BLaER1 (cell line): ENCODE data around the gene SLC8A1.

ENCODE experiments used
- H3K27ac ChIP-seq: shearing (Covaris generic); formaldehyde crosslinking; 2 replicates; pipeline ENCODE4 v1.8.1; 2022
- H3K27me3 ChIP-seq: shearing (Covaris generic); formaldehyde crosslinking; 2 replicates; pipeline ENCODE4 v1.8.1; 2022
- H3K36me3 ChIP-seq: shearing (Covaris generic); formaldehyde crosslinking; 2 replicates; pipeline ENCODE4 v1.8.1; 2022
- H3K4me1 ChIP-seq: shearing (Covaris generic); formaldehyde crosslinking; 2 replicates; pipeline ENCODE4 v1.8.1; 2022
- H3K4me2 ChIP-seq: shearing (Covaris generic); formaldehyde crosslinking; 2 replicates; pipeline ENCODE4 v1.8.1; 2022
- H3K4me3 ChIP-seq: shearing (Covaris generic); formaldehyde crosslinking; 2 replicates; pipeline ENCODE4 v1.8.1; 2022
- H3K9ac ChIP-seq: shearing (Covaris generic); formaldehyde crosslinking; 2 replicates; pipeline ENCODE4 v1.8.1; 2022
- H3K9me3 ChIP-seq: shearing (Covaris generic); formaldehyde crosslinking; 2 replicates; pipeline ENCODE4 v1.8.1; 2022
- H4K20me1 ChIP-seq: shearing (Covaris generic); formaldehyde crosslinking; 2 replicates; pipeline ENCODE4 v1.8.1; 2022
- Cebpa-rat ChIP-seq: shearing (Covaris generic); IDR thresholded peaks from 2 replicates; pipeline ENCODE4 v1.8.1; 2022

The SLC8A1 gene

GRCh38 chr2:40249577-40249976 lies 202.3 kb downstream of the SLC8A1 start:
- Histone ChIP-seq H3K27ac (no peak overlapping the region), H3K4me2 (no peak overlapping the region), H3K36me3 (no peaks in the 10 kb centered on the region), H4K20me1 (no peaks in the 10 kb centered on the region), H3K27me3 (no peaks in the 10 kb centered on the region), H3K4me1 (peaks cover 20% of the 10 kb centered on the region), H3K9ac (no peak overlapping the region), H3K9me3 (no peaks in the 10 kb centered on the region), H3K4me3 (no peak overlapping the region)
- no peak for TF ChIP-seq Cebpa-rat

DNA sequence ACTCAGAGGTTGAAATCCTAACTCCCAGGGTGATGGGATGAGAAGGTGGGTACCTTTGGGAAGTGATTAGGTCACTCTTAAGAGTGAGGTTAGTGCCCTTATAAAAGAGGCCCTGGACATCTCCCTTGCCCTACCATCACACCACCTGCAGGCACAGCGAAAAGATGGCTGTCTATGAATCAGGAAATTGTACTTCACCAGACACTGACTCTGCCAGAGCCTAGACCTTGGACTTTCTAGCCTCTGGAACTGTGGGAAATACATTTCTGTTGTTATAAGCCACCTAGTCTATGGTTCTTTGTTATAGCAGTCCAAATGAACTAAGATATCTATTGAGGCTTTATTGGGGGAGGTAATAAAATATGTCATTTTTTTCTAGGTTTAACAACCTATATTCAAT lies 203.6 kb downstream of the SLC8A1 start:
- H3K9ac ChIP-seq, result no peak overlapping the region
- no peaks in the 10 kb centered on the region for H3K9me3 ChIP-seq
- H4K20me1 ChIP-seq, result no peaks in the 10 kb centered on the region
- H3K4me1 ChIP-seq, result peaks cover 33% of the 10 kb centered on the region
- no peaks in the 10 kb centered on the region for H3K36me3 ChIP-seq
- no peak overlapping the region for H3K4me2 ChIP-seq
- H3K4me3 ChIP-seq, result no peak overlapping the region
- H3K27me3 ChIP-seq, result no peaks in the 10 kb centered on the region
- H3K27ac ChIP-seq, result no peak overlapping the region
- no peak for TF ChIP-seq Cebpa-rat

DNA sequence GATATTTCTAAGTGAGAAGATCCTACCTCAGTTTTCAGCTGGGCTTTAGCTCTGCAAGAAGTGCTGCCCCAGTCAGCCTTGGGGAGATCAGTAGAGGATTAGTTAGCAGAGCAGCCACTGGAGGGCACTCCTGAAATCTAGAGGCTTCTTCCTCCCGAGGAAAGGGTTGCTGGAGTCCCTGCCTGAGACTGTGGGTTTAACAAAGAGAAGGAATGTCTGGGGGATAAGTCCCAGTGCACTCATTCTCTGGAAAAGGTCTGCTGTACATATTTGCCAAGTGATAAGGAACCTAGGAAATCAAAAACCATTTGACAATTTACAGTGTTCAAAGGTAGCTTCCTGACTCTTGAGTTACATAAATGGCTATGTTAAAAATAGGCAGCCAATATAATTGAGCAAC lies 207.2 kb downstream of the SLC8A1 start:
- Histone ChIP-seq H3K4me2 (peak overlapping the region; percentile 80), H3K4me3 (no peak overlapping the region), H4K20me1 (no peaks in the 10 kb centered on the region), H3K9ac (no peak overlapping the region), H3K36me3 (no peaks in the 10 kb centered on the region), H3K27me3 (no peaks in the 10 kb centered on the region), H3K27ac (no peak overlapping the region), H3K9me3 (peaks cover 10% of the 10 kb centered on the region), H3K4me1 (peaks cover 59% of the 10 kb centered on the region)
- TF ChIP-seq Cebpa-rat, result no peak

- H3K4me2 ChIP-seq, result peak overlapping the region; percentile 80
- TF ChIP-seq Cebpa-rat, result no peak
- no peaks in the 10 kb centered on the region for H4K20me1 ChIP-seq
- peak overlapping the region; percentile 69 for H3K27ac ChIP-seq
- H3K9ac ChIP-seq, result peak overlapping the region; percentile 59; the same call in 1 of the 2 replicates
- peaks cover 62% of the 10 kb centered on the region for H3K4me1 ChIP-seq
- no peaks in the 10 kb centered on the region for H3K36me3 ChIP-seq
- no peaks in the 10 kb centered on the region for H3K27me3 ChIP-seq
- peaks cover 12% of the 10 kb centered on the region for H3K9me3 ChIP-seq
- H3K4me3 ChIP-seq, result no peak overlapping the region
These were observed 207.6 kb downstream of the SLC8A1 start for GRCh38 chr2:40244251-40244650.

DNA sequence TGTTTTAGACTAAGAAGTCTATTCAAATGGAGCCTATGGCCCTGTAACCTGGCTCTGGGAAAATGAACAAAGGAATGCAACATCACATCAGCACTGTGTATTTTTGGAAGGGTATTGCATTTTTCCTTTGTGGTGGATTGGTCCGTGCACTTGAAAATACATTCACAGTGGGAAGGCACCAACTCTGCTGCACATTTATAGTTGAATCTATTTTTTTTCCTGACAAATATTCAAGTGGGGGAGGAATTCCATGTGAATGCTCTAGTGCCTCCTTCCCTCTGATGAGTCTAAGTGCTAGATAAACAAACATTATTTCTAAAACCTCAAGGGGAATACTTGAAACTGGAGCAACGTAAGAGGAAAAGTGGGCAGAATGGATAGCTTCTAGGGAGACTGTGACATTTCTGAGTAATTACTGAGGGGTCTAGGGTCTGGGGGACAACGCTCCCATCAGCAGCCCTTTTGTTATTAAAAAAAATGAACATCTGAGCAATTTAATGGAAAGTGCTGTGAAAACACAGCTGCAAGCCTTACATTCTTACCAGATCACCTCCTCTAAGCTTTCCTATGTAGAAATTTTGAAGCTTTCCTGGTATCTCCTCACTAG lies 208.2 kb downstream of the SLC8A1 start:
- TF ChIP-seq Cebpa-rat, result no peak
- Histone ChIP-seq H4K20me1 (no peaks in the 10 kb centered on the region), H3K4me3 (no peak overlapping the region), H3K9me3 (peaks cover 15% of the 10 kb centered on the region), H3K27me3 (no peaks in the 10 kb centered on the region), H3K4me2 (peak overlapping the region; percentile 80), H3K9ac (peak overlapping the region; percentile 59), H3K27ac (peak overlapping the region; percentile 69), H3K36me3 (no peaks in the 10 kb centered on the region), H3K4me1 (peaks cover 62% of the 10 kb centered on the region)

DNA sequence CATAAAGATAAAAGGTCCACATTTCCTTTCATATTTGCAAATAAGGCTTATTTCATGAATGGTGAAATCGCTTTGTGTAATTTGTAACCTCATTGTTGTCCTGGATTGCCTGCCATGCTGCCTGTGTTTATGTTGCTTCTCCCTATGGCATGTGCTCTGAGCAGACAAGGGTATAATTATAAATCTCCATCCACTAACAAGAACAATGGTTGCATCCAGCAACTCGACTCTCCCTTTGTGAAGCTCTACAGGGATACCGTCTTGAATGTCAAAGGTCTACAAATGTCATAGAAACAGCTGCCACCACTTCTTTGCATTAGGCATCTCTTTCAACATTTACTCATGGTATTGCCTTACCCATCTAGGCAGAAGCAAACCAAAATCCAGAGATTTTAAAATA lies 209.6 kb downstream of the SLC8A1 start:
- no peak for TF ChIP-seq Cebpa-rat
- H3K9ac ChIP-seq, result no peak overlapping the region
- H3K27me3 ChIP-seq, result no peaks in the 10 kb centered on the region
- H3K4me2 ChIP-seq, result no peak overlapping the region; the same call in 1 of the 2 replicates
- no peaks in the 10 kb centered on the region for H3K36me3 ChIP-seq
- H4K20me1 ChIP-seq, result no peaks in the 10 kb centered on the region
- H3K9me3 ChIP-seq, result peaks cover 21% of the 10 kb centered on the region
- no peak overlapping the region for H3K4me3 ChIP-seq
- H3K4me1 ChIP-seq, result peaks cover 62% of the 10 kb centered on the region
- no peak overlapping the region for H3K27ac ChIP-seq

- Histone ChIP-seq H3K4me1 (peaks cover 46% of the 10 kb centered on the region), H3K9ac (no peak overlapping the region), H3K4me2 (peak overlapping the region; percentile 58), H3K27ac (0 out of 2 replicates have a peak overlapping the region, but pooled peaks have one; percentile 35), H3K9me3 (peaks cover 25% of the 10 kb centered on the region), H3K27me3 (no peaks in the 10 kb centered on the region), H4K20me1 (no peaks in the 10 kb centered on the region), H3K36me3 (no peaks in the 10 kb centered on the region), H3K4me3 (no peak overlapping the region)
- no peak for TF ChIP-seq Cebpa-rat
These were observed 211.8 kb downstream of the SLC8A1 start for GRCh38 chr2:40240070-40240469.

GRCh38 chr2:40230707-40231432 lies 221.0 kb downstream of the SLC8A1 start:
- Histone ChIP-seq H3K9me3 (no peaks in the 10 kb centered on the region), H3K27me3 (no peaks in the 10 kb centered on the region)

DNA sequence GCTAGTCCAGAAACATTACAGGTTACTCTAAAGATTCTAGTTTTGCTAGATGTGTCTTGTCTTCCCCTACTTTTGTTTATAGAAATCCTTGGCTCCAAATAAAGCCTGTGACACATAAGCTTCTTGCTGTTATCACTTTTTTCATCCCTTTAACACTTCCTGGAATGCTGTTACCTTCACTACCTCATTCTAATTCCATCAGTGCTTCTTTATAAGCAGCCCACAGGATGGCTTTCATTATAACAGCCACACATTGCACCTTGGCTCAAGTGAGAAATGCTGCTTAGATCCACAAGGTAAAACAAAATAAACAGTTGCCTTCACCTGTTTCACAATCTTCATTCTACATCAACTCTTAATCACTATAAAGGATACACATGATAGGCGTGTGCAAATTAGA lies 221.7 kb downstream of the SLC8A1 start:
- H3K4me1 ChIP-seq, result no peaks in the 10 kb centered on the region
- no peaks in the 10 kb centered on the region for H4K20me1 ChIP-seq
- no peak overlapping the region for H3K27ac ChIP-seq
- H3K27me3 ChIP-seq, result no peaks in the 10 kb centered on the region
- TF ChIP-seq Cebpa-rat, result no peak
- H3K4me2 ChIP-seq, result no peak overlapping the region
- H3K9ac ChIP-seq, result no peak overlapping the region
- H3K9me3 ChIP-seq, result no peaks in the 10 kb centered on the region
- H3K4me3 ChIP-seq, result no peak overlapping the region
- H3K36me3 ChIP-seq, result no peaks in the 10 kb centered on the region

More at GRCh38 chr2:40230707-40231432, 221.0 kb downstream of the SLC8A1 start:
- Histone ChIP-seq H3K36me3 (no peaks in the 10 kb centered on the region), H3K4me2 (no peak overlapping the region), H3K27ac (no peak overlapping the region), H3K4me1 (no peaks in the 10 kb centered on the region), H3K4me3 (no peak overlapping the region), H3K9ac (no peak overlapping the region), H4K20me1 (no peaks in the 10 kb centered on the region)
- no peak for TF ChIP-seq Cebpa-rat

DNA sequence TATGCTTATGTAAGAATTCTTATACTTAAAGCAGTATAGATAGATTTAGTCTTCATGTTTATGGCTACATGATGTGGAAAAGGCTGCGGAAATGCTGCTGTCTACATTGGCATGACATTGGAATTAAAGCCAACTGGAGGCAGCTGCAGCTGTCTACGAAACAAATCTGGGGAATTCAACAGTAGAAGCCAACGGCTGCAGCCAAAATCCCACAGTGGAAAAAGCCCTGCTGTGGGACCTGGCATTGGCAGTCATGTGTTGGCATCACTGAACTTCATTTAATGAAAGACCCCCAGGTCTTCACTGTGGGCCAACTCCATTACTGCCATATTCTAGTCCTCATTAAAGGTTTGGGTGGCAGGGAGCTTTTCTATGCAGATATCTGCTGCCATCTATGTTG lies 223.6 kb downstream of the SLC8A1 start:
- no peaks in the 10 kb centered on the region for H3K4me1 ChIP-seq
- H3K27me3 ChIP-seq, result no peaks in the 10 kb centered on the region
- H3K4me3 ChIP-seq, result no peak overlapping the region
- H3K36me3 ChIP-seq, result no peaks in the 10 kb centered on the region
- TF ChIP-seq Cebpa-rat, result no peak
- H4K20me1 ChIP-seq, result no peaks in the 10 kb centered on the region
- peaks cover 7% of the 10 kb centered on the region; the same call in 1 of the 2 replicates for H3K9me3 ChIP-seq
- H3K4me2 ChIP-seq, result no peak overlapping the region
- no peak overlapping the region for H3K9ac ChIP-seq
- no peak overlapping the region for H3K27ac ChIP-seq
